Suprapubic skin (tissue), 3 donors: ENCODE data around the gene WDTC1.

Source experiments
- CTCF ChIP-seq, 2 donors: fragments of 200-600 bp in 1 of 2; fragments of 450-650 bp in 1 of 2; sonication (generic) in 1 of 2; IDR thresholded peaks; one replicate each; pipeline ENCODE4 v1.5.1; 2016 to 2019; ENCODE audit warnings: antibody characterized with exemption in 2 of 2, mild to moderate bottlenecking in 1 of 2, moderate library complexity in 1 of 2
- POLR2A ChIP-seq, 2 donors: fragments of 450-650 bp; IDR thresholded peaks; one replicate each; pipeline ENCODE4 v1.6.1; 2017; ENCODE audit warnings: antibody characterized with exemption in 2 of 2, mild to moderate bottlenecking in 2 of 2, moderate library complexity in 2 of 2

GRCh38 chr1:27257155-27257554, 22.7 kb downstream of the WDTC1 start:
- no peak for TF ChIP-seq POLR2A (IDR thresholded peaks at IDR 0.05)
- no peak for TF ChIP-seq CTCF (IDR thresholded peaks at IDR 0.05)
